ENCODE measurements around the gene TUBA3D.
"Not testable (repeated sequence)": the region's sequence is repeated elsewhere in the genome, so short reads cannot be mapped to it uniquely, and the experiment has no call there.

GRCh38 chr2:131473266-131473665 lies 2.7 kb upstream of the TUBA3D start:
- TF ChIP-seq CTCF, EZH2phosphoT487, EZH2 (IDR thresholded peaks at IDR 0.05): not testable (repeated sequence)
